HEK293 (cell line): ENCODE results near the gene NRSN2.

Experiments
- ATF2 ChIP-seq: fragments of 450-650 bp; formaldehyde crosslinking; IDR thresholded peaks from 2 replicates; pipeline ENCODE4 v1.5.1; 2016; ENCODE audit warnings: missing biosample characterization, missing genetic modification characterization, low read depth
- GLIS1 ChIP-seq: fragments of 450-650 bp; formaldehyde crosslinking; IDR thresholded peaks from 2 replicates; pipeline ENCODE4 v1.5.1; 2016; ENCODE audit warnings: missing biosample characterization, missing genetic modification characterization
- IKZF3 ChIP-seq: fragments of 450-650 bp; IDR thresholded peaks from 2 replicates; pipeline ENCODE4 v1.5.0; 2018; ENCODE audit warnings: missing biosample characterization, mild to moderate bottlenecking, missing genetic modification characterization, moderate library complexity
- PRDM1 ChIP-seq: fragments of 450-650 bp; formaldehyde crosslinking; IDR thresholded peaks from 2 replicates; pipeline ENCODE4; 2016; ENCODE audit warnings: missing biosample characterization, missing genetic modification characterization
- TCF7L2 ChIP-seq: IDR thresholded peaks from 2 replicates; pipeline ENCODE4 v1.6.1; 2011; ENCODE audit warnings: low read depth, mild to moderate bottlenecking, inconsistent platforms, low read length, moderate library complexity, borderline replicate concordance
- ZBTB20 ChIP-seq: fragments of 450-650 bp; formaldehyde crosslinking; IDR thresholded peaks from 2 replicates; pipeline ENCODE4 v1.5.1; 2016; ENCODE audit warnings: missing biosample characterization, missing genetic modification characterization
- ZBTB48 ChIP-seq: fragments of 450-650 bp; formaldehyde crosslinking; IDR thresholded peaks from 2 replicates; pipeline ENCODE4 v1.5.1; 2016; ENCODE audit warnings: missing biosample characterization, missing genetic modification characterization
- ZFP3 ChIP-seq: fragments of 450-650 bp; formaldehyde crosslinking; IDR thresholded peaks from 2 replicates; pipeline ENCODE4 v1.5.1; 2016; ENCODE audit warnings: low read depth, missing biosample characterization, missing genetic modification characterization
- ZNF121 ChIP-seq: fragments of 450-650 bp; formaldehyde crosslinking; IDR thresholded peaks from 2 replicates; pipeline ENCODE4 v1.5.1; 2016; ENCODE audit warnings: missing biosample characterization, missing genetic modification characterization
- ZNF157 ChIP-seq: fragments of 450-650 bp; formaldehyde crosslinking; IDR thresholded peaks from 2 replicates; pipeline ENCODE4 v1.5.1; 2016; ENCODE audit warnings: missing biosample characterization, missing genetic modification characterization
- ZNF23 ChIP-seq: fragments of 450-650 bp; formaldehyde crosslinking; IDR thresholded peaks from 2 replicates; pipeline ENCODE4 v1.5.1; 2016; ENCODE audit warnings: missing biosample characterization, missing genetic modification characterization, borderline replicate concordance
- ZNF239 ChIP-seq: fragments of 450-650 bp; formaldehyde crosslinking; IDR thresholded peaks from 2 replicates; pipeline ENCODE4 v1.5.1; 2016; ENCODE audit warnings: missing biosample characterization, missing genetic modification characterization
- ZNF248 ChIP-seq: fragments of 450-650 bp; formaldehyde crosslinking; IDR thresholded peaks from 2 replicates; pipeline ENCODE4 v1.5.1; 2017; ENCODE audit warnings: missing biosample characterization, missing genetic modification characterization
- ZNF350 ChIP-seq: fragments of 450-650 bp; formaldehyde crosslinking; IDR thresholded peaks from 2 replicates; pipeline ENCODE4 v1.5.0; 2017; ENCODE audit warnings: missing biosample characterization, mild to moderate bottlenecking, missing genetic modification characterization
- ZNF354C ChIP-seq: fragments of 450-650 bp; formaldehyde crosslinking; IDR thresholded peaks from 2 replicates; pipeline ENCODE4 v1.5.1; 2016; ENCODE audit warnings: missing biosample characterization, missing genetic modification characterization, low read depth, borderline replicate concordance
- ZNF37A ChIP-seq: fragments of 450-650 bp; IDR thresholded peaks from 2 replicates; pipeline ENCODE4 v1.5.1; 2018; ENCODE audit warnings: missing biosample characterization, missing genetic modification characterization
- ZNF426 ChIP-seq: fragments of 450-650 bp; formaldehyde crosslinking; IDR thresholded peaks from 2 replicates; pipeline ENCODE4 v1.5.1; 2017; ENCODE audit warnings: missing biosample characterization, missing genetic modification characterization, mild to moderate bottlenecking, inconsistent platforms, moderate library complexity
- ZNF501 ChIP-seq: fragments of 450-650 bp; formaldehyde crosslinking; IDR thresholded peaks from 2 replicates; pipeline ENCODE4 v1.5.1; 2016; ENCODE audit warnings: missing biosample characterization, missing genetic modification characterization
- ZNF514 ChIP-seq: fragments of 450-650 bp; formaldehyde crosslinking; IDR thresholded peaks from 2 replicates; pipeline ENCODE4 v1.5.1; 2016; ENCODE audit warnings: missing biosample characterization, missing genetic modification characterization
- ZNF530 ChIP-seq: fragments of 450-650 bp; formaldehyde crosslinking; IDR thresholded peaks from 2 replicates; pipeline ENCODE4 v1.5.1; 2016; ENCODE audit warnings: low read depth, missing biosample characterization, missing genetic modification characterization
- ZNF544 ChIP-seq: fragments of 450-650 bp; formaldehyde crosslinking; IDR thresholded peaks from 2 replicates; pipeline ENCODE4 v1.5.0; 2017; ENCODE audit warnings: missing biosample characterization, missing genetic modification characterization
- ZNF549 ChIP-seq: fragments of 450-650 bp; IDR thresholded peaks from 2 replicates; pipeline ENCODE4 v1.5.1; 2018; ENCODE audit warnings: missing biosample characterization, missing genetic modification characterization, mild to moderate bottlenecking, inconsistent platforms, moderate library complexity
- ZNF555 ChIP-seq: fragments of 450-650 bp; formaldehyde crosslinking; conservative IDR thresholded peaks from 2 replicates; pipeline ENCODE4 v1.5.1; 2017; ENCODE audit warnings: missing biosample characterization, mild to moderate bottlenecking, missing genetic modification characterization, inconsistent platforms
- ZNF624 ChIP-seq: fragments of 450-650 bp; formaldehyde crosslinking; IDR thresholded peaks from 2 replicates; pipeline ENCODE4 v1.5.1; 2017; ENCODE audit warnings: missing biosample characterization, missing genetic modification characterization
- ZNF626 ChIP-seq: fragments of 450-650 bp; sonication (Bioruptor Pico); formaldehyde crosslinking; IDR thresholded peaks from 2 replicates; pipeline ENCODE4 v1.5.1; 2018; ENCODE audit warnings: missing biosample characterization, missing genetic modification characterization, inconsistent platforms
- ZNF645 ChIP-seq: fragments of 450-650 bp; formaldehyde crosslinking; IDR thresholded peaks from 2 replicates; pipeline ENCODE4; 2016; ENCODE audit warnings: missing biosample characterization, missing genetic modification characterization
- ZNF660 ChIP-seq: fragments of 450-650 bp; IDR thresholded peaks from 2 replicates; pipeline ENCODE4 v1.5.1; 2018; ENCODE audit warnings: missing biosample characterization, mild to moderate bottlenecking, missing genetic modification characterization
- ZNF707 ChIP-seq: fragments of 450-650 bp; formaldehyde crosslinking; IDR thresholded peaks from 2 replicates; pipeline ENCODE4 v1.5.1; 2016; ENCODE audit warnings: missing biosample characterization, missing genetic modification characterization
- ZNF791 ChIP-seq: fragments of 450-650 bp; formaldehyde crosslinking; IDR thresholded peaks from 2 replicates; pipeline ENCODE4 v1.5.1; 2016; ENCODE audit warnings: missing biosample characterization, missing genetic modification characterization
- TF ChIP-seq, protein P1 (sequence below): fragments of 450-650 bp; formaldehyde crosslinking; IDR thresholded peaks from 2 replicates; pipeline ENCODE4 v1.5.1; 2016; ENCODE audit warnings: missing biosample characterization, missing genetic modification characterization, low read depth
- TF ChIP-seq, protein P2 (sequence below): fragments of 450-650 bp; IDR thresholded peaks from 2 replicates; pipeline ENCODE4 v1.5.1; 2018; ENCODE audit warnings: missing biosample characterization, missing genetic modification characterization
- TF ChIP-seq, protein P3 (sequence below): fragments of 450-650 bp; formaldehyde crosslinking; IDR thresholded peaks from 2 replicates; pipeline ENCODE4 v1.5.1; 2017; ENCODE audit warnings: missing biosample characterization, missing genetic modification characterization
- TF ChIP-seq, protein P4 (sequence below): fragments of 450-650 bp; formaldehyde crosslinking; IDR thresholded peaks from 2 replicates; pipeline ENCODE4 v1.5.1; 2016; ENCODE audit warnings: missing biosample characterization, missing genetic modification characterization

The NRSN2 gene

DNA sequence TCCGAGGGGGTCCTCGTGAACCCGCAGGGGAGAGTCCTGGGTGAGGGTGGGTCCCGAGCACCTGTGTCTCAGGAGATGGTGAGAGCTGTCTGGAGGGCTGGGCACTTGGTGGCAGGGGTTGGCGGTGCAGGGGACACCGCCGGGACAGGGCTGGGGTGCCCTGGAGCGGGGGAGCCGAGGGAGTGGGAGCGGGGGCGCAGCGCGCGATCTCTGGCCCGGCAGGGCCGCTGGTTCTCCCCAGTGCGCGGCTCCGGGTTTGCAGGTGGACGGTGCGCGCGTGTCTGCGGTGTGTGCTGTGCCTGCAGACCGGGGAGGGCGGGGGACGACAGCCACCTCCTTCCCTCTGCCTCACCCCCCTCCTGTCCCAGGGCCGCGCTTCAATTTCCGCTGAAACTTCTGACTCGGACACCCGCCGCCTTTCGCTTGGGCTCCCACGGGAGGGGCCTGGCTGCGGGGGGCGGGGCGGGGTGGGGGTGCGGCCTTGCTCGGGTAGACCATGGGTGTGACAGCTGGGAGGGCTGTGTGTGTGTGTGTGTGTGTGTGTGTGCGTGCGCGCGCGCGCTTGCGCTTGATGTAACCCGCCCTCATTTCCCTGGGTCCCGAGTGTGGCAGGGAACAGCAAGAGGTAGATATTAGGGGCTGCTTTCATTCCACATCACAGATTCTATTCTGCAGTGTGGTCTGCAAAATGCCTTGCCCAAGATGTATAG lies 34.8 kb downstream of the NRSN2 start (continued):
- TF ChIP-seq ZNF37A (tag by site-specific recombination) (no peak), ZNF707 (tag by site-specific recombination) (no peak), ZNF239 (no peak), TCF7L2 (no peak), ZNF555 (tag by site-specific recombination) (no peak), ZNF354C (tag by site-specific recombination) (no peak), ZNF501 (no peak), IKZF3 (tag by site-specific recombination) (no peak), ZNF624 (no peak), PRDM1 (tag by site-specific recombination) (no peak), ATF2 (no peak), ZNF544 (no peak), ZFP3 (tag by site-specific recombination) (no peak), ZNF157 (no peak), ZNF23 (tag by site-specific recombination) (no peak), ZNF426 (tag by site-specific recombination) (no peak), ZNF350 (tag by site-specific recombination) (no peak), ZNF791 (tag by site-specific recombination) (no peak), ZNF626 (tag by site-specific recombination) (no peak), ZNF660 (tag by site-specific recombination) (no peak), ZNF514 (no peak), ZNF645 (no peak), GLIS1 (tag by site-specific recombination) (peak; percentile 67), ZNF121 (no peak), ZBTB20 (peak; percentile 91), ZBTB48 (tag by site-specific recombination) (peak; percentile 39), ZNF549 (tag by site-specific recombination) (no peak), ZNF248 (no peak), ZNF530 (tag by site-specific recombination) (no peak)
- TF ChIP-seq, protein P1, sequence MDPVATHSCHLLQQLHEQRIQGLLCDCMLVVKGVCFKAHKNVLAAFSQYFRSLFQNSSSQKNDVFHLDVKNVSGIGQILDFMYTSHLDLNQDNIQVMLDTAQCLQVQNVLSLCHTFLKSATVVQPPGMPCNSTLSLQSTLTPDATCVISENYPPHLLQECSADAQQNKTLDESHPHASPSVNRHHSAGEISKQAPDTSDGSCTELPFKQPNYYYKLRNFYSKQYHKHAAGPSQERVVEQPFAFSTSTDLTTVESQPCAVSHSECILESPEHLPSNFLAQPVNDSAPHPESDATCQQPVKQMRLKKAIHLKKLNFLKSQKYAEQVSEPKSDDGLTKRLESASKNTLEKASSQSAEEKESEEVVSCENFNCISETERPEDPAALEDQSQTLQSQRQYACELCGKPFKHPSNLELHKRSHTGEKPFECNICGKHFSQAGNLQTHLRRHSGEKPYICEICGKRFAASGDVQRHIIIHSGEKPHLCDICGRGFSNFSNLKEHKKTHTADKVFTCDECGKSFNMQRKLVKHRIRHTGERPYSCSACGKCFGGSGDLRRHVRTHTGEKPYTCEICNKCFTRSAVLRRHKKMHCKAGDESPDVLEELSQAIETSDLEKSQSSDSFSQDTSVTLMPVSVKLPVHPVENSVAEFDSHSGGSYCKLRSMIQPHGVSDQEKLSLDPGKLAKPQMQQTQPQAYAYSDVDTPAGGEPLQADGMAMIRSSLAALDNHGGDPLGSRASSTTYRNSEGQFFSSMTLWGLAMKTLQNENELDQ (tag by site-specific recombination) = no peak
- TF ChIP-seq, protein P2, sequence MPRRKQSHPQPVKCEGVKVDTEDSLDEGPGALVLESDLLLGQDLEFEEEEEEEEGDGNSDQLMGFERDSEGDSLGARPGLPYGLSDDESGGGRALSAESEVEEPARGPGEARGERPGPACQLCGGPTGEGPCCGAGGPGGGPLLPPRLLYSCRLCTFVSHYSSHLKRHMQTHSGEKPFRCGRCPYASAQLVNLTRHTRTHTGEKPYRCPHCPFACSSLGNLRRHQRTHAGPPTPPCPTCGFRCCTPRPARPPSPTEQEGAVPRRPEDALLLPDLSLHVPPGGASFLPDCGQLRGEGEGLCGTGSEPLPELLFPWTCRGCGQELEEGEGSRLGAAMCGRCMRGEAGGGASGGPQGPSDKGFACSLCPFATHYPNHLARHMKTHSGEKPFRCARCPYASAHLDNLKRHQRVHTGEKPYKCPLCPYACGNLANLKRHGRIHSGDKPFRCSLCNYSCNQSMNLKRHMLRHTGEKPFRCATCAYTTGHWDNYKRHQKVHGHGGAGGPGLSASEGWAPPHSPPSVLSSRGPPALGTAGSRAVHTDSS (tag by site-specific recombination) = no peak
- TF ChIP-seq, protein P3, sequence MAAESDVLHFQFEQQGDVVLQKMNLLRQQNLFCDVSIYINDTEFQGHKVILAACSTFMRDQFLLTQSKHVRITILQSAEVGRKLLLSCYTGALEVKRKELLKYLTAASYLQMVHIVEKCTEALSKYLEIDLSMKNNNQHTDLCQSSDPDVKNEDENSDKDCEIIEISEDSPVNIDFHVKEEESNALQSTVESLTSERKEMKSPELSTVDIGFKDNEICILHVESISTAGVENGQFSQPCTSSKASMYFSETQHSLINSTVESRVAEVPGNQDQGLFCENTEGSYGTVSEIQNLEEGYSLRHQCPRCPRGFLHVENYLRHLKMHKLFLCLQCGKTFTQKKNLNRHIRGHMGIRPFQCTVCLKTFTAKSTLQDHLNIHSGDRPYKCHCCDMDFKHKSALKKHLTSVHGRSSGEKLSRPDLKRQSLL (tag by site-specific recombination) = no peak
- TF ChIP-seq, protein P4, sequence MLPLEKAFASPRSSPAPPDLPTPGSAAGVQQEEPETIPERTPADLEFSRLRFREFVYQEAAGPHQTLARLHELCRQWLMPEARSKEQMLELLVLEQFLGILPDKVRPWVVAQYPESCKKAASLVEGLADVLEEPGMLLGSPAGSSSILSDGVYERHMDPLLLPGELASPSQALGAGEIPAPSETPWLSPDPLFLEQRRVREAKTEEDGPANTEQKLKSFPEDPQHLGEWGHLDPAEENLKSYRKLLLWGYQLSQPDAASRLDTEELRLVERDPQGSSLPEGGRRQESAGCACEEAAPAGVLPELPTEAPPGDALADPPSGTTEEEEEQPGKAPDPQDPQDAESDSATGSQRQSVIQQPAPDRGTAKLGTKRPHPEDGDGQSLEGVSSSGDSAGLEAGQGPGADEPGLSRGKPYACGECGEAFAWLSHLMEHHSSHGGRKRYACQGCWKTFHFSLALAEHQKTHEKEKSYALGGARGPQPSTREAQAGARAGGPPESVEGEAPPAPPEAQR = no peak
